Kidney (tissue), 14 donors: ENCODE measurements around the gene HAVCR1. TPM values are rescaled to one million over a fixed set of nuclear protein-coding genes. Genes with fewer than 3 reads are reported as not detected.
"Not testable (repeated sequence)": the region's sequence is repeated elsewhere in the genome, so short reads cannot be mapped to it uniquely, and the experiment has no call there.

Experiments
- DNase-seq, 5 donors: peaks; one replicate each; pipeline ENCODE4 v3.0.0-alpha.2; 2013 to 2020
- FAIRE-seq: peaks from 2 replicates; lab custom pipeline; 2012; peaks lifted over from hg19 to GRCh38; lab: Jason Lieb, UNC
- H3K27ac ChIP-seq, 2 donors: one replicate each; pipeline ENCODE4 v1.7.0; 2013; ENCODE audit warnings: low read depth in 2 of 2, low read length in 2 of 2, inconsistent platforms in 1 of 2
- H3K27me3 ChIP-seq: one replicate; pipeline ENCODE4 v1.7.1; 2013; ENCODE audit warnings: low read length, inconsistent platforms; ENCODE audit not compliant: control insufficient read depth, insufficient read depth
- H3K36me3 ChIP-seq, 3 donors: one replicate each; pipeline versions ENCODE4 v1.7.0 to v1.7.1; 2013; ENCODE audit warnings: low read length in 3 of 3, control low read depth in 1 of 3, inconsistent platforms in 1 of 3; ENCODE audit not compliant: insufficient read depth in 3 of 3, control insufficient read depth in 2 of 3
- H3K4me1 ChIP-seq, 3 donors: one replicate each; pipeline versions ENCODE4 v1.7.0 to v1.7.1; 2013; ENCODE audit warnings: low read length in 3 of 3, inconsistent platforms in 1 of 3, low read depth in 1 of 3; ENCODE audit not compliant: control insufficient read depth in 2 of 3, insufficient read depth in 2 of 3
- H3K4me3 ChIP-seq, 3 donors: one replicate each; pipeline versions ENCODE4 v1.7.0 to v1.8.1; 2013; ENCODE audit warnings: low read length in 3 of 3, control low read depth in 1 of 3, inconsistent platforms in 1 of 3
- H3K9ac ChIP-seq, 3 donors: one replicate each; pipeline versions ENCODE4 v1.7.0 to v1.7.1; 2013; ENCODE audit warnings: low read length in 3 of 3, control low read depth in 1 of 3, inconsistent platforms in 1 of 3
- H3K9me3 ChIP-seq, 3 donors: one replicate each; pipeline versions ENCODE4 v1.7.0 to v1.7.1; 2013; ENCODE audit warnings: low read length in 3 of 3, control low read depth in 1 of 3, inconsistent platforms in 1 of 3; ENCODE audit not compliant: control insufficient read depth in 2 of 3, insufficient read depth in 1 of 3
- intact Hi-C: fragments of 100-400 bp; cut with DNase I; formaldehyde crosslinking; loops from one replicate; pipeline ENCODE4 v1.11.1; 2022
- polyA plus RNA-seq: library from polyadenylated mRNA; stranded (reverse); fragments of 350-450 nt; fragmentation: Illumina TruSeq; extraction: RNeasy Lipid Tissue Mini Kit (QIAGEN cat#74804); gene quantifications from one replicate; pipeline ENCODE4 v1.2.3, GENCODE V29; 2014; ENCODE audit warnings: low read depth, low replicate concordance; ENCODE audit not compliant: insufficient read depth
- total RNA-seq: library from RNA; stranded (reverse); fragmentation: NEBNext Ultra II Directional; extraction: Animal tissue kit (Norgen Biotek cat#: 25700); gene quantifications from one replicate; pipeline ENCODE4 v1.2.1, GENCODE V29; 2021
- TF ChIP-seq, protein P1 (sequence below): IDR thresholded peaks from 3 replicates; pipeline ENCODE4 v1.5.1; 2012; ENCODE audit warnings: mild to moderate bottlenecking, moderate library complexity, borderline replicate concordance; ENCODE audit not compliant: insufficient read depth; ENCODE audit errors: extremely low read depth
- donor health status: control.
- donor health status: control.
- donor health status: control.
- donor health status: control.
- donor health status: control.
- donor health status: DM: yes; HTN: yes; CAD: no.
- donor health status: Normal renal cell carcinoma (clear cell type).

Gene HAVCR1
- total and polyA plus RNA-seq, 2 donors from 2014 or later, result 0.65 to 114 TPM

DNA sequence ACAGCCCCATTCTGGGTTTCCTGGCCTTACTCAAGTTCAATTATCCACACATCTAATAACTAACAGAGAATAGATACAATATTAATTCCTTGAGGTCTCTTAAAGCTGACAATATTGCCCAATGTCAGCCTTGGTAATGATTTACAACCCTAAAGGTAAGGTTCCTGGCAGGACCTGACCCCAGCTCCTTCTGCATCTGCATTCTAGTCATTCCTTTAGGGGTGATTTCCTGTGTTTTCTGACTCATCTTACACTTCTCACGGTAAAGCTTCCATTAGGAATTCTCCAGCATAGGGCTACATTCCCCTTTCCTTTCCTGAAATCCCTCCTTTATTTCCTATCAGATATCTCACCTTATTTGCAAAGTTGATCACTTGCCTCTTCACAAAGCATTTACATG lies 9.3 kb downstream of the HAVCR1 start:
- FAIRE-seq (no peak), DNase-seq (peak in 1 of 5 donors; percentile 27)
- H3K36me3 ChIP-seq, result no peaks in the 10 kb centered on the region
- H3K9ac ChIP-seq, result no peak overlapping the region
- peaks cover 0 to 19% (median 3%) of the 10 kb centered on the region in 3 donors for H3K4me1 ChIP-seq
- no peak overlapping the region for H3K4me3 ChIP-seq
- intact Hi-C loops, result no loop called here
- peak overlapping the region; percentile 14 to 47 for H3K27ac ChIP-seq
- TF ChIP-seq, protein P1, sequence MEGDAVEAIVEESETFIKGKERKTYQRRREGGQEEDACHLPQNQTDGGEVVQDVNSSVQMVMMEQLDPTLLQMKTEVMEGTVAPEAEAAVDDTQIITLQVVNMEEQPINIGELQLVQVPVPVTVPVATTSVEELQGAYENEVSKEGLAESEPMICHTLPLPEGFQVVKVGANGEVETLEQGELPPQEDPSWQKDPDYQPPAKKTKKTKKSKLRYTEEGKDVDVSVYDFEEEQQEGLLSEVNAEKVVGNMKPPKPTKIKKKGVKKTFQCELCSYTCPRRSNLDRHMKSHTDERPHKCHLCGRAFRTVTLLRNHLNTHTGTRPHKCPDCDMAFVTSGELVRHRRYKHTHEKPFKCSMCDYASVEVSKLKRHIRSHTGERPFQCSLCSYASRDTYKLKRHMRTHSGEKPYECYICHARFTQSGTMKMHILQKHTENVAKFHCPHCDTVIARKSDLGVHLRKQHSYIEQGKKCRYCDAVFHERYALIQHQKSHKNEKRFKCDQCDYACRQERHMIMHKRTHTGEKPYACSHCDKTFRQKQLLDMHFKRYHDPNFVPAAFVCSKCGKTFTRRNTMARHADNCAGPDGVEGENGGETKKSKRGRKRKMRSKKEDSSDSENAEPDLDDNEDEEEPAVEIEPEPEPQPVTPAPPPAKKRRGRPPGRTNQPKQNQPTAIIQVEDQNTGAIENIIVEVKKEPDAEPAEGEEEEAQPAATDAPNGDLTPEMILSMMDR, result no peak
- no peaks in the 10 kb centered on the region for H3K9me3 ChIP-seq
- no peaks in the 10 kb centered on the region for H3K27me3 ChIP-seq

DNA sequence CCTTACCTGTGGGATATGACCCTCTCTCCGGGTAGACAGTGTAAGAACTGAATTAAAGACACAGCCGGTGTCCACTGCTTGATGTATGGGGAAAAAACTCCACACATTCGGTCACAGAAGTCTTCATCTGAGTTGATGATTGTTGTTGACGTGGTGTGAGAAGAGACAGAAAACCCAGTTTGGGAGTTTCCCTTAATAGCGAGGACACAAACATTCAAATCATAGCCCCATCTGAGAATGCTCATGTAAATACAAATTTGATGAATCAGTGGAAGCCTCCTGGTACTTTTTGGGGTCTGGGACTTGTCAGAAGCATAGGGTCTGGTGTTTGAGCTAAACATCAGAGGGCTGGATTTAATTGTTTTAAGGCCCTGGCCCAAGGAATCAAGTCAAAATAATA lies 11.0 kb downstream of the HAVCR1 start:
- peaks cover 0 to 19% (median 3%) of the 10 kb centered on the region in 3 donors for H3K4me1 ChIP-seq
- no peak for FAIRE-seq
- intact Hi-C loops, result no loop called here
- H3K36me3 ChIP-seq, result no peaks in the 10 kb centered on the region
- no peaks in the 10 kb centered on the region for H3K9me3 ChIP-seq
- no peak overlapping the region for H3K9ac ChIP-seq
- H3K4me3 ChIP-seq, result no peak overlapping the region
- H3K27me3 ChIP-seq, result no peaks in the 10 kb centered on the region
- TF ChIP-seq, protein P1, result no peak
- peak overlapping the region in 1 of 2 donors; percentile 23 for H3K27ac ChIP-seq
- no peak for DNase-seq

DNA sequence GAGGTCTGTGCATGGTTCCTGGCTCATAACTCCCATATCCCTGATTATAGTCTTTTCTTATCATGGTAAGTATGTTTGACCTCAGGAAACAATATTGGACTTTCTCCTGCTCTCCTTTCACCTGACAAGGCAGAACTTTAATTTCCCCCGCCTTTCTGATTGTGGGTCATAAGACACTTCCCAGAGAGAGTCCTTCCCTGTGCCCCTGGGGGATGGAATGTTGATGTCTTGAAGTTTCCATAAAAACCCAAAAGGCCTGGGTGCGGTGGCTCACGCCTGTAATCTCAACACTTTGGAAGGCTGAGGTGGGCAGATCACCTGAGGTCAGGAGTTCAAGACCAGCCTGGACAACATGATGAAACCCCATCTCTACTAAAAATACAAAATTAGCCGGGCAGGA lies 11.9 kb downstream of the HAVCR1 start:
- intact Hi-C loops, DNase-seq, H3K4me3 ChIP-seq, H3K36me3 ChIP-seq, H3K9ac ChIP-seq, H3K27me3 ChIP-seq, FAIRE-seq, H3K9me3 ChIP-seq: not testable (repeated sequence)
- Histone ChIP-seq H3K27ac (peak overlapping the region in 1 of 2 donors; percentile 86), H3K4me1 (peaks cover 0 to 19% (median 3%) of the 10 kb centered on the region in 3 donors)

DNA sequence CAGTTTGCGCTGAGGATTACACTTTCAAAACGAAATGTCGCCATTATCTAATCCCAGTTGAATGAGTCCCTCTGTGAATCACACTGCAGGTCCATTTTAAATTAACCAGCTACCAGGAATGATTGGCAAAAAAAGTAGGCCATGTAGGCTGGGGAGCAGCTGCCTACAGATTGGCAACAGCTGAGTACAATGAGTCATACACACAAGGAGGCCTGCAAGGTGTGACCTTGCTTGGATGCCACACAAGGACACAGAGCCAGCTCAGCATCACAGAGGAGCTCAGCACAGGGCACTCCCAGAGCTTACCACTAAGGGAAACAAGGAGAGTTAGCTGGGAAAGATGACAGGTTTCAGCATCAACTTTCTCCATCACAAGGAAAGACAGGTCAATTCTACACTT lies 12.9 kb downstream of the HAVCR1 start:
- peak in 1 of 5 donors; percentile 84 for DNase-seq
- intact Hi-C loops, result no loop called here

More for the DNA sequence above, 12.9 kb downstream of the HAVCR1 start:
- no peaks in the 10 kb centered on the region for H3K27me3 ChIP-seq
- H3K4me3 ChIP-seq, result no peak overlapping the region
- H3K27ac ChIP-seq, result peak overlapping the region; percentile 86 to 93
- FAIRE-seq, result no peak
- H3K36me3 ChIP-seq, result no peaks in the 10 kb centered on the region
- H3K4me1 ChIP-seq, result peaks cover 0 to 13% (median 3%) of the 10 kb centered on the region in 3 donors
- no peak overlapping the region for H3K9ac ChIP-seq
- H3K9me3 ChIP-seq, result no peaks in the 10 kb centered on the region
- TF ChIP-seq, protein P1, result no peak
